Neural cell (in vitro differentiated cells): Measurements from ENCODE around the gene LRBA.

ENCODE experiments used
- EP300 ChIP-seq: fragments of 450-650 bp; conservative IDR thresholded peaks from 2 replicates; pipeline ENCODE4 v1.6.1; 2014; ENCODE audit warnings: antibody characterized with exemption, mild to moderate bottlenecking, moderate library complexity; ENCODE audit not compliant: poor library complexity, severe bottlenecking
- EZH2 ChIP-seq: fragments of 200-600, 300-800 bp; shearing (Covaris generic), sonication (generic); IDR thresholded peaks from 2 replicates; pipeline ENCODE4 v1.6.1; 2014; ENCODE audit warnings: antibody characterized with exemption, low read length, borderline replicate concordance, mild to moderate bottlenecking; ENCODE audit not compliant: insufficient read depth, poor library complexity, severe bottlenecking
- MXI1 ChIP-seq: fragments of 450-650 bp; conservative IDR thresholded peaks from 2 replicates; pipeline ENCODE4 v1.6.1; 2014; ENCODE audit warnings: antibody characterized with exemption, mild to moderate bottlenecking; ENCODE audit not compliant: poor library complexity, severe bottlenecking
- POLR2AphosphoS5 ChIP-seq: IDR thresholded peaks from 2 replicates; pipeline ENCODE4 v1.6.1; 2012
- RAD21 ChIP-seq: fragments of 450-650 bp; conservative IDR thresholded peaks from 2 replicates; pipeline ENCODE4 v1.6.1; 2014; ENCODE audit warnings: antibody characterized with exemption, mild to moderate bottlenecking, moderate library complexity
- SMC3 ChIP-seq: fragments of 450-650 bp; conservative IDR thresholded peaks from 2 replicates; pipeline ENCODE4 v1.6.1; 2014; ENCODE audit warnings: antibody characterized with exemption, mild to moderate bottlenecking, moderate library complexity; ENCODE audit not compliant: poor library complexity
- TAF1 ChIP-seq: IDR thresholded peaks from 2 replicates; pipeline ENCODE4 v1.6.1; 2012; ENCODE audit warnings: low read depth
- TF ChIP-seq, protein P1 (sequence below): fragments of 450-650 bp; IDR thresholded peaks from 2 replicates; pipeline ENCODE4 v1.5.1; 2014; ENCODE audit warnings: antibody characterized with exemption, mild to moderate bottlenecking, moderate library complexity; ENCODE audit not compliant: poor library complexity, severe bottlenecking
- TF ChIP-seq, protein P2 (sequence below): IDR thresholded peaks from 2 replicates; pipeline ENCODE4 v1.6.1; 2012; ENCODE audit warnings: borderline replicate concordance

DNA sequence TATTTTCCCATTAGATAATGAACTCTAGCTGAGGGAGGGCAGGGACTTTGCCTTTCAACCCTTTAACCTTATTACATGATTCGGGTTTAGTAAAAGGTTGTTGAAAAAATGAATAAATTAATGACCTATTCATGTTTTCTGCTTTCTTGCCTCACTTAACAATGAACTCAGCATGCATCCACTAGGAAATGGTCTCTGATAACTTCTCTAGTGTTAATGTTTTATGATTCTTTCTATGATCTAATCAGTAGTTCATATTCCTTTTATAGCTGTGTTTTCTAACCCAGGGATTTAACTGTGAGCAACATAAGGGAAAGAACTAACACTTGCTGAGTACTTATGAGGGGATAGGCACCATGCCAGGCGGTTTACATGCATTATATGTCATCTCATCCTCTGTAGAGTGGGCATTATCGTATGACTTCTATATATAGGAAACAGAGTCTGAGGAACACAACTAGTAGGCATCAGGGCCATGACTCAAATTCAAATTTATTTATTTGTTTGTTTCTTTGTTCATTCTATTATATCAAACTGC lies 669.8 kb downstream of the LRBA start:
- TF ChIP-seq, protein P1, sequence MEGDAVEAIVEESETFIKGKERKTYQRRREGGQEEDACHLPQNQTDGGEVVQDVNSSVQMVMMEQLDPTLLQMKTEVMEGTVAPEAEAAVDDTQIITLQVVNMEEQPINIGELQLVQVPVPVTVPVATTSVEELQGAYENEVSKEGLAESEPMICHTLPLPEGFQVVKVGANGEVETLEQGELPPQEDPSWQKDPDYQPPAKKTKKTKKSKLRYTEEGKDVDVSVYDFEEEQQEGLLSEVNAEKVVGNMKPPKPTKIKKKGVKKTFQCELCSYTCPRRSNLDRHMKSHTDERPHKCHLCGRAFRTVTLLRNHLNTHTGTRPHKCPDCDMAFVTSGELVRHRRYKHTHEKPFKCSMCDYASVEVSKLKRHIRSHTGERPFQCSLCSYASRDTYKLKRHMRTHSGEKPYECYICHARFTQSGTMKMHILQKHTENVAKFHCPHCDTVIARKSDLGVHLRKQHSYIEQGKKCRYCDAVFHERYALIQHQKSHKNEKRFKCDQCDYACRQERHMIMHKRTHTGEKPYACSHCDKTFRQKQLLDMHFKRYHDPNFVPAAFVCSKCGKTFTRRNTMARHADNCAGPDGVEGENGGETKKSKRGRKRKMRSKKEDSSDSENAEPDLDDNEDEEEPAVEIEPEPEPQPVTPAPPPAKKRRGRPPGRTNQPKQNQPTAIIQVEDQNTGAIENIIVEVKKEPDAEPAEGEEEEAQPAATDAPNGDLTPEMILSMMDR, result no peak
- TF ChIP-seq, protein P2, sequence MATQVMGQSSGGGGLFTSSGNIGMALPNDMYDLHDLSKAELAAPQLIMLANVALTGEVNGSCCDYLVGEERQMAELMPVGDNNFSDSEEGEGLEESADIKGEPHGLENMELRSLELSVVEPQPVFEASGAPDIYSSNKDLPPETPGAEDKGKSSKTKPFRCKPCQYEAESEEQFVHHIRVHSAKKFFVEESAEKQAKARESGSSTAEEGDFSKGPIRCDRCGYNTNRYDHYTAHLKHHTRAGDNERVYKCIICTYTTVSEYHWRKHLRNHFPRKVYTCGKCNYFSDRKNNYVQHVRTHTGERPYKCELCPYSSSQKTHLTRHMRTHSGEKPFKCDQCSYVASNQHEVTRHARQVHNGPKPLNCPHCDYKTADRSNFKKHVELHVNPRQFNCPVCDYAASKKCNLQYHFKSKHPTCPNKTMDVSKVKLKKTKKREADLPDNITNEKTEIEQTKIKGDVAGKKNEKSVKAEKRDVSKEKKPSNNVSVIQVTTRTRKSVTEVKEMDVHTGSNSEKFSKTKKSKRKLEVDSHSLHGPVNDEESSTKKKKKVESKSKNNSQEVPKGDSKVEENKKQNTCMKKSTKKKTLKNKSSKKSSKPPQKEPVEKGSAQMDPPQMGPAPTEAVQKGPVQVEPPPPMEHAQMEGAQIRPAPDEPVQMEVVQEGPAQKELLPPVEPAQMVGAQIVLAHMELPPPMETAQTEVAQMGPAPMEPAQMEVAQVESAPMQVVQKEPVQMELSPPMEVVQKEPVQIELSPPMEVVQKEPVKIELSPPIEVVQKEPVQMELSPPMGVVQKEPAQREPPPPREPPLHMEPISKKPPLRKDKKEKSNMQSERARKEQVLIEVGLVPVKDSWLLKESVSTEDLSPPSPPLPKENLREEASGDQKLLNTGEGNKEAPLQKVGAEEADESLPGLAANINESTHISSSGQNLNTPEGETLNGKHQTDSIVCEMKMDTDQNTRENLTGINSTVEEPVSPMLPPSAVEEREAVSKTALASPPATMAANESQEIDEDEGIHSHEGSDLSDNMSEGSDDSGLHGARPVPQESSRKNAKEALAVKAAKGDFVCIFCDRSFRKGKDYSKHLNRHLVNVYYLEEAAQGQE, result no peak
- TF ChIP-seq EZH2, result no peak
- TF ChIP-seq RAD21, result no peak
- TF ChIP-seq TAF1, result no peak
- no peak for TF ChIP-seq POLR2AphosphoS5
- no peak for TF ChIP-seq MXI1
- TF ChIP-seq SMC3, result no peak
- no peak for TF ChIP-seq EP300
